HepG2 (cell line): ENCODE measurements around the gene VPS26B.

Source experiments
- BRD4 ChIP-seq: sonication (generic); formaldehyde crosslinking; IDR thresholded peaks from 2 replicates; pipeline ENCODE4 v1.4.0; 2020; ENCODE audit warnings: missing genetic modification reagents
- ERF ChIP-seq: IDR thresholded peaks from 2 replicates; pipeline ENCODE4 v1.6.1; 2018; ENCODE audit warnings: missing biosample characterization, missing genetic modification reagents
- HDAC2 ChIP-seq: sonication (generic); formaldehyde crosslinking; IDR thresholded peaks from 2 replicates; pipeline ENCODE4 v1.4.0; 2020; ENCODE audit warnings: missing genetic modification reagents
- MAFK ChIP-seq, 2 experiments: IDR thresholded peaks in 1 of 2; conservative IDR thresholded peaks in 1 of 2; 2 replicates each; pipeline ENCODE4 v1.6.1; 2011; ENCODE audit warnings: improper control_type of control experiment in 2 of 2, low read length in 2 of 2
- POLR2A ChIP-seq, 2 experiments: IDR thresholded peaks; 2 replicates each; pipeline ENCODE4 v1.6.1; 2011; ENCODE audit warnings: low read depth in 2 of 2, low read length in 2 of 2, mild to moderate bottlenecking in 1 of 2, moderate library complexity in 1 of 2; ENCODE audit not compliant: insufficient read depth in 1 of 2
- SUZ12 ChIP-seq: fragments of 150-350 bp; IDR thresholded peaks from 2 replicates; pipeline ENCODE4 v1.6.1; 2014; ENCODE audit warnings: low read depth, low read length
- TF ChIP-seq, protein P1 (sequence below): sonication (generic); formaldehyde crosslinking; IDR thresholded peaks from 2 replicates; pipeline ENCODE4 v1.5.0; 2020; ENCODE audit warnings: mild to moderate bottlenecking, missing genetic modification reagents, moderate library complexity
- TF ChIP-seq, protein P2 (sequence below): IDR thresholded peaks from 2 replicates; pipeline ENCODE4 v1.6.1; 2016

DNA sequence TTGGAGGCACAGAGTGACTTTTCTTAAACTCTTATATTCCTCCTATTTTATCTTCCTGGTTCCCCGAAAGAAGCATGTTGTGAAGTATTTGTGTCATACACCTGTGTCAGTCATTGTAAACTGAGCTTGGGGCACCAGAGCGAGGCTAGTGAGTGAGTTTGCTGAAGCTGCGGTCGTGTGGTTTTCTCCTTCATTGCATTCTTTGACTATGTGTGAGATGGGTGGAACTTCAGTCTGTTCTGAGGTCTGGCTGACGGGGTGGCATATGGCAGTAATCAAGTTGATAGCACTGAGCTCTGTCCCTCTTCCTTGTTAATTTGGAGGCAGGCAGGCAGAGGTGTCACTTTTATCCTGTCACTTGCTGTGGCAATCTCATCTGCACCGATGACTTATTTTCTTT lies 4.2 kb downstream of the VPS26B start:
- TF ChIP-seq POLR2A (IDR thresholded peaks at IDR 0.05; ENCODE audit: insufficient read depth in 1 of 2, low read depth in 2 of 2, low read length in 2 of 2) (no peak), MAFK (conservative IDR thresholded peaks at IDR 0.05 in 1 of 2, IDR thresholded peaks at IDR 0.05 in 1 of 2; ENCODE audit: low read length in 2 of 2) (no peak), BRD4 (CRISPR knock-in tag) (no peak), ERF (no peak), HDAC2 (CRISPR knock-in tag) (no peak), SUZ12 (no peak)
- TF ChIP-seq, protein P1, sequence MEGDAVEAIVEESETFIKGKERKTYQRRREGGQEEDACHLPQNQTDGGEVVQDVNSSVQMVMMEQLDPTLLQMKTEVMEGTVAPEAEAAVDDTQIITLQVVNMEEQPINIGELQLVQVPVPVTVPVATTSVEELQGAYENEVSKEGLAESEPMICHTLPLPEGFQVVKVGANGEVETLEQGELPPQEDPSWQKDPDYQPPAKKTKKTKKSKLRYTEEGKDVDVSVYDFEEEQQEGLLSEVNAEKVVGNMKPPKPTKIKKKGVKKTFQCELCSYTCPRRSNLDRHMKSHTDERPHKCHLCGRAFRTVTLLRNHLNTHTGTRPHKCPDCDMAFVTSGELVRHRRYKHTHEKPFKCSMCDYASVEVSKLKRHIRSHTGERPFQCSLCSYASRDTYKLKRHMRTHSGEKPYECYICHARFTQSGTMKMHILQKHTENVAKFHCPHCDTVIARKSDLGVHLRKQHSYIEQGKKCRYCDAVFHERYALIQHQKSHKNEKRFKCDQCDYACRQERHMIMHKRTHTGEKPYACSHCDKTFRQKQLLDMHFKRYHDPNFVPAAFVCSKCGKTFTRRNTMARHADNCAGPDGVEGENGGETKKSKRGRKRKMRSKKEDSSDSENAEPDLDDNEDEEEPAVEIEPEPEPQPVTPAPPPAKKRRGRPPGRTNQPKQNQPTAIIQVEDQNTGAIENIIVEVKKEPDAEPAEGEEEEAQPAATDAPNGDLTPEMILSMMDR (CRISPR knock-in tag), result no peak
- TF ChIP-seq, protein P2, sequence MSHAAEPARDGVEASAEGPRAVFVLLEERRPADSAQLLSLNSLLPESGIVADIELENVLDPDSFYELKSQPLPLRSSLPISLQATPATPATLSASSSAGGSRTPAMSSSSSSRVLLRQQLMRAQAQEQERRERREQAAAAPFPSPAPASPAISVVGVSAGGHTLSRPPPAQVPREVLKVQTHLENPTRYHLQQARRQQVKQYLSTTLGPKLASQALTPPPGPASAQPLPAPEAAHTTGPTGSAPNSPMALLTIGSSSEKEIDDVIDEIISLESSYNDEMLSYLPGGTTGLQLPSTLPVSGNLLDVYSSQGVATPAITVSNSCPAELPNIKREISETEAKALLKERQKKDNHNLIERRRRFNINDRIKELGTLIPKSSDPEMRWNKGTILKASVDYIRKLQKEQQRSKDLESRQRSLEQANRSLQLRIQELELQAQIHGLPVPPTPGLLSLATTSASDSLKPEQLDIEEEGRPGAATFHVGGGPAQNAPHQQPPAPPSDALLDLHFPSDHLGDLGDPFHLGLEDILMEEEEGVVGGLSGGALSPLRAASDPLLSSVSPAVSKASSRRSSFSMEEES (CRISPR knock-in tag), result no peak
